Sigmoid colon (tissue), 7 donors: Measurements from ENCODE around the gene BAHCC1. TPM values are rescaled to one million over a fixed set of nuclear protein-coding genes. Genes with fewer than 3 reads are reported as not detected.

Experiments
- DNase-seq: peaks from one replicate; pipeline ENCODE4 v3.0.0-alpha.2; 2019
- H3K27ac ChIP-seq, 4 donors: fragments of 200-600 bp; sonication (generic); one replicate each; pipeline ENCODE4 v1.5.1; 2016 to 2019; ENCODE audit warnings: mild to moderate bottlenecking in 1 of 4
- H3K27me3 ChIP-seq, 3 donors: fragments of 200-600 bp; sonication (generic); one replicate each; pipeline ENCODE4 v1.5.1; 2019; ENCODE audit warnings: mild to moderate bottlenecking in 1 of 3
- H3K36me3 ChIP-seq, 4 donors: fragments of 200-600 bp; sonication (generic); one replicate each; pipeline ENCODE4 v1.5.1; 2016 to 2019
- H3K4me1 ChIP-seq, 4 donors: fragments of 200-600 bp; sonication (generic); one replicate each; pipeline ENCODE4 v1.5.1; 2017 to 2019
- H3K4me3 ChIP-seq, 4 donors: fragments of 200-600 bp; sonication (generic); one replicate each; pipeline ENCODE4 v1.5.1; 2017 to 2019; ENCODE audit warnings: mild to moderate bottlenecking in 2 of 4, moderate library complexity in 1 of 4
- H3K9me3 ChIP-seq, 4 donors: fragments of 200-600 bp in 3 of 4; sonication (generic) in 3 of 4; one replicate each; pipeline versions ENCODE4 v1.5.1 to v1.6.1; 2013 to 2019
- EP300 ChIP-seq, 4 donors: sonication (generic); formaldehyde crosslinking; IDR thresholded peaks; one replicate each; pipeline ENCODE4 v1.6.1; 2017; ENCODE audit warnings: antibody characterized with exemption in 4 of 4
- POLR2A ChIP-seq, 2 donors: fragments of 450-650 bp; IDR thresholded peaks; one replicate each; pipeline ENCODE4 v1.6.1; 2016; ENCODE audit warnings: antibody characterized with exemption in 2 of 2, mild to moderate bottlenecking in 2 of 2, moderate library complexity in 2 of 2
- POLR2AphosphoS5 ChIP-seq, 4 donors: sonication (generic); formaldehyde crosslinking; IDR thresholded peaks; one replicate each; pipeline ENCODE4 v1.6.1; 2017; ENCODE audit warnings: antibody characterized with exemption in 4 of 4
- WGBS, 2 donors: extraction: QIAGEN DNeasy Blood & Tissue Kit; methylation state at CpG; one replicate each; pipeline ENCODE4 v1.1.7; 2013; 5-methylcytosine and 5-hydroxymethylcytosine counted together
- intact Hi-C: fragments of 100-400 bp; cut with DNase I; formaldehyde crosslinking; loops from one replicate; pipeline ENCODE4 v1.15.1; 2023
- polyA plus RNA-seq, 3 donors: library from polyadenylated mRNA; stranded (reverse); fragments of 200-250 nt; gene quantifications; one replicate each; pipeline ENCODE4 v1.2.3, GENCODE V29; 2013
- total RNA-seq, 4 donors: library from RNA; depleted of rRNA; stranded (reverse); fragments of >200 nt; gene quantifications; one replicate each; pipeline ENCODE4 v1.1.0, GENCODE V29; 2016
- TF ChIP-seq, protein P1 (sequence below), 4 experiments: fragments of 450-650 bp in 3 of 4; fragments of 200-600 bp in 1 of 4; IDR thresholded peaks; one replicate each; pipeline ENCODE4 v1.5.1; 2016 to 2019; ENCODE audit warnings: antibody characterized with exemption in 4 of 4, mild to moderate bottlenecking in 3 of 4, moderate library complexity in 2 of 4
- donor health status: healthy with polysubstance abuse.
- donor health status: Bipolar disorder and iron deficiency.
- donor health status: healthy.

The BAHCC1 gene
- total and polyA plus RNA-seq, 7 donors: 1.8 to 18.6 (median 6.4) TPM

DNA sequence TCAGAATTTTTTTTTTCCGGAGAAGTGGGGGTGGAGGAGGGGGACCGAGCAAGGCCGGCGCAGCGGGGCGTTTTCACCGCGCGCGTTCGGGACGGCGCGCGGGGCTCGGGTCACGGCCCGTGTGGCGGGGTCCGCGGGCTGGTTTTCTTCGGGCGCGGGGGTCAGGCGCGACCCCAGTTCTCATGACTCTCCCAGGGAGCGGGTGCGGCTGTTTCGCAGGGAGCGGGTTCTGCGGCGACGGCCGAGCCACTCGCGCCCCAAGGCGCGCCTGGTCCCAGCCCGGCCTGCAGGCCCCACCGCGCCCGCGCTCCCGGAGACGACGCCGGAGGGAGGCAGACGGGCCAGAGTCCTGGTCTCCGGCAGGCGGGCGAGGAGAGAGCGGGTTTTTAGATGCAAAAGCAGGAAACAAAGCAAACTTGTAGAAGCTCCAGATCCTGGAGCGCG is 1.0 kb downstream of the BAHCC1 start:
- WGBS, 2 donors: 2% methylated on average over 54 of the region's 54 CpGs
- peak overlapping the region; percentile 93 to 99 (median 97) for H3K27ac ChIP-seq
- no peaks in the 10 kb centered on the region for H3K36me3 ChIP-seq
- H3K4me1 ChIP-seq: peaks cover 0 to 55% (median 42%) of the 10 kb centered on the region in 4 donors
- H3K4me3 ChIP-seq: peak overlapping the region; percentile 69 to 84 (median 74)
- H3K27me3 ChIP-seq: no peaks in the 10 kb centered on the region
- H3K9me3 ChIP-seq: no peaks in the 10 kb centered on the region
- TF ChIP-seq POLR2A (IDR thresholded peaks at IDR 0.05): no peak
- TF ChIP-seq, protein P1, sequence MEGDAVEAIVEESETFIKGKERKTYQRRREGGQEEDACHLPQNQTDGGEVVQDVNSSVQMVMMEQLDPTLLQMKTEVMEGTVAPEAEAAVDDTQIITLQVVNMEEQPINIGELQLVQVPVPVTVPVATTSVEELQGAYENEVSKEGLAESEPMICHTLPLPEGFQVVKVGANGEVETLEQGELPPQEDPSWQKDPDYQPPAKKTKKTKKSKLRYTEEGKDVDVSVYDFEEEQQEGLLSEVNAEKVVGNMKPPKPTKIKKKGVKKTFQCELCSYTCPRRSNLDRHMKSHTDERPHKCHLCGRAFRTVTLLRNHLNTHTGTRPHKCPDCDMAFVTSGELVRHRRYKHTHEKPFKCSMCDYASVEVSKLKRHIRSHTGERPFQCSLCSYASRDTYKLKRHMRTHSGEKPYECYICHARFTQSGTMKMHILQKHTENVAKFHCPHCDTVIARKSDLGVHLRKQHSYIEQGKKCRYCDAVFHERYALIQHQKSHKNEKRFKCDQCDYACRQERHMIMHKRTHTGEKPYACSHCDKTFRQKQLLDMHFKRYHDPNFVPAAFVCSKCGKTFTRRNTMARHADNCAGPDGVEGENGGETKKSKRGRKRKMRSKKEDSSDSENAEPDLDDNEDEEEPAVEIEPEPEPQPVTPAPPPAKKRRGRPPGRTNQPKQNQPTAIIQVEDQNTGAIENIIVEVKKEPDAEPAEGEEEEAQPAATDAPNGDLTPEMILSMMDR (IDR thresholded peaks at IDR 0.05): no peak
- TF ChIP-seq EP300 (IDR thresholded peaks at IDR 0.05): no peak
- no peak for TF ChIP-seq POLR2AphosphoS5 (IDR thresholded peaks at IDR 0.05)
- intact Hi-C loops: no loop called here
- no peak for DNase-seq

DNA sequence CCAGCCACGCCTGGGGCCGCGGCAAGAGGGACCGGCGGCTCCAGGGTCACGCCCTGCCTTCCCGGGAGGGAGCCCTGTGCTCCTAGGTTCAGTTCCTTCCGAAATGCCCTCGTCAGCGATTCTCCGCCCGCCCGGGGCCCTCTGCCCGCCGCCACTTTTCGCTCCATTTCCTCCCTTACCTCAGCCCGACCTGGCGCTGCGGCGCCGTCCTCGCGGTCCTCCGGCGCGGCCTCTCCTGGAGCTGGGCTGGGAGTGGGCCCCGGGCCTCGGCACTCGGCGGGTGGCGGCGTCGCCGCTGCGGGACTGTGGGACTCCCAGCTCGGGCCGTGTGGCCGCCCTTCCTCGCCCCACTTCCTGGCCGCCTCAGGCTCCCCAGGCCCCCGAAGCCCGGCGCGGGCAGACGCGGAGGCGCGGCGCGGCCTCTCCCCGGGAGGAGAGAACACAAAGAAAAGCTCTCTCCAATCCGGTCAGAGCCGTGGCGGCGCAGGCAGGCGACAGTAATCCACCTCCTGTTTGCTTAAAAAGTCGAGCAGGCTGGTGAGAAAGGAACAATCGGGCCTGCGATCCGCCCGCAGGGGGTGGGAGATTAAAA is 1.6 kb downstream of the BAHCC1 start:
- DNase-seq: no peak

DNA sequence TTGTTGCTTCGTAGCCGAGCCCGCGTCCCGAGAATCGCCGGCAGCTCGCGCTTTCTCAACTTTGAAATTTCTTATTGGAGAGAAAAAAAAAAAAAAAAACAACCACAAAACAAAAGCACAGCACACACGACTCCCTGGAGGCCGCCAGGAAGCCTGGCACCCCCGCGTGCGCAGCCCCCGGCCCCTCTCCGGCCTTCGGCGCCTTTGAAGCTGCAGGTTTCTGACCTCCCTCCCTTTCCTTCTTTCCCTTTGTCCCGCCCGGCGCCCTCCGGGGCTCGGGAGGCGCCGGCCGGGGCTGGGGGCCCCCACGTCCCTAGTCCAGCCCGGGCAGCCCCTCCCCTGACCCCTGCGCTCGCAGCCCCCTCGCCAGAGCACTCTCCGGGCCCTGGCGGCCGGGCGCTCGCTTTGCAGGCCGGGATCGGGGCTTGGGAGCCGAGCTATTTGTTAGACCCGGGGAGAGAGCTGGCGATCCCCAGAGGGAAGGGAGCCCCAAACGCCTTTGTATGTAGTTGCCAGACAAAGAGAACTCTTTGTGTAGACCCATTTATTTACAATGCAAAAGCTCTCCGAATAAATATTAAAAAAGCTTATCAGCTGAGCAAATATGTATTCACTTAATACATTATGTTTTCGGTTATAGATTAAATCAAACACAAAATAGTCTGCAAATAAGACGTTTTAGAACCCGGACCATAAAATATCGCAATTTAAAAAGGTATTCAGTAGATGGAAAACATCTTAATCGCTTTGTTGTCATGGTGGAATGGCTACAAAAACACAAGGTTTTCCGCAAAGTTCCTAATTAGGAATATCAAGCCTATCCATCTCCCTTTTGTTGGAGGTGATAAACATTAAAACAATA is 2.3 kb downstream of the BAHCC1 start:
- 1 to 3% methylated on average over 49 of the region's 49 CpGs for WGBS, 2 donors
- H3K9me3 ChIP-seq: no peaks in the 10 kb centered on the region
- no peak for DNase-seq
- TF ChIP-seq, protein P1 (IDR thresholded peaks at IDR 0.05): no peak
- TF ChIP-seq POLR2A (IDR thresholded peaks at IDR 0.05): no peak
- intact Hi-C loops: no loop called here
- peak overlapping the region; percentile 93 to 99 (median 97) for H3K27ac ChIP-seq
- H3K4me1 ChIP-seq: peaks cover 0 to 55% (median 42%) of the 10 kb centered on the region in 4 donors
- no peaks in the 10 kb centered on the region for H3K27me3 ChIP-seq
- H3K4me3 ChIP-seq: peak overlapping the region; percentile 69 to 84 (median 74)
- H3K36me3 ChIP-seq: no peaks in the 10 kb centered on the region

More for the DNA sequence above, 1.6 kb downstream of the BAHCC1 start:
- no peaks in the 10 kb centered on the region for H3K27me3 ChIP-seq
- peak overlapping the region; percentile 93 to 99 (median 97) for H3K27ac ChIP-seq
- peaks cover 0 to 55% (median 42%) of the 10 kb centered on the region in 4 donors for H3K4me1 ChIP-seq
- no peaks in the 10 kb centered on the region for H3K36me3 ChIP-seq
- peak overlapping the region; percentile 69 to 84 (median 74) for H3K4me3 ChIP-seq
- WGBS, 2 donors: 0 to 1% methylated on average over 61 of the region's 61 CpGs
- intact Hi-C loops: no loop called here
- TF ChIP-seq, protein P1 (IDR thresholded peaks at IDR 0.05): no peak
- no peak for TF ChIP-seq POLR2AphosphoS5 (IDR thresholded peaks at IDR 0.05)
- no peak for TF ChIP-seq POLR2A (IDR thresholded peaks at IDR 0.05)
- TF ChIP-seq EP300 (IDR thresholded peaks at IDR 0.05): no peak
- H3K9me3 ChIP-seq: no peaks in the 10 kb centered on the region

DNA sequence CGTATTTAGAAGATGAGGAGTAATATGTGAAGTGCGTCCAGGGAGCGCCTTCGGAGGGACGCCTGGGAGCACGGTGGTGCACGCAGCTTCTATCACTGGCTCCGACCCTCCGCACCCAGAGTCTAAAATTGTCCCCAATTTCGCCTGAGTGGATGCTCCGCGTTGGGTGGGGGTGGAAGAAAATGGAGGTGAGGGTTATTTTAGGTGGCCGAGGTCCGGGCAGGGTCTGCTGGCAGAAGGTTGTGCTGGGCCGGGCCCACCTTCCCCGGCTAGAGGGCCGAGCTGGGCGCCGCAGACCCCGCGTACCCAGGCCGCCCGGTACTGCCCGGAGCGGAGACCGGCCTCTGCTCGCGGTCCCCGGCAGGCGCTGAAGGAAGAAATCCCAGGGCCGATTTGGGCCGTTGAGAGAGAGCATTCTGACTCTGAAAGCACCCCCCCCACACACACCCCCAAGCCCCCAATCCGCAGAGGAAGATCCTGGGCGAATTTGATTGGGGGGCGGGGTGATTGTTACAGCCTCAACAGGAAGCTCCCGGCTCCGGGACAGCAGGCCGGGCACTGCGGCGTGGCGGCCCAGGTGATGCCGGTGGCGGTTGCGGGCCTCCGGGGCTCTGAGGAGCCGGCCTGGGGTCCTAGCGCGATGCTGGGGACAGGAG is 3.0 kb downstream of the BAHCC1 start:
- DNase-seq: no peak
- H3K9me3 ChIP-seq: no peaks in the 10 kb centered on the region
- 2 to 6% methylated on average over 48 of the region's 48 CpGs for WGBS, 2 donors
- H3K4me1 ChIP-seq: peaks cover 0 to 58% (median 47%) of the 10 kb centered on the region in 4 donors
- intact Hi-C loops: no loop called here
- peak overlapping the region; percentile 93 to 99 (median 97) for H3K27ac ChIP-seq
- H3K4me3 ChIP-seq: peak overlapping the region; percentile 69 to 84 (median 74)
- no peaks in the 10 kb centered on the region for H3K36me3 ChIP-seq
- TF ChIP-seq EP300 (IDR thresholded peaks at IDR 0.05): no peak
- peak in 2 of 4 donors; percentile 24 to 41 for TF ChIP-seq POLR2AphosphoS5 (IDR thresholded peaks at IDR 0.05)
- TF ChIP-seq, protein P1 (IDR thresholded peaks at IDR 0.05): no peak
- TF ChIP-seq POLR2A (IDR thresholded peaks at IDR 0.05): no peak
- H3K27me3 ChIP-seq: no peaks in the 10 kb centered on the region
